Central memory CD4-positive, alpha-beta T cell (primary cell): Measurements from ENCODE around the gene ALDH3B2.
"Not testable (repeated sequence)": the region's sequence is repeated elsewhere in the genome, so short reads cannot be mapped to it uniquely, and the experiment has no call there.

Experiments
- DNase-seq: peaks from one replicate; pipeline ENCODE4 v3.0.0; 2022
- total RNA-seq, 3 experiments: gene quantifications; one replicate each; lab custom pipeline; 2026; lab: John Stamatoyannopoulos, UW

The ALDH3B2 gene
- total RNA-seq, result 0 reads per million in 3 experiments

DNA sequence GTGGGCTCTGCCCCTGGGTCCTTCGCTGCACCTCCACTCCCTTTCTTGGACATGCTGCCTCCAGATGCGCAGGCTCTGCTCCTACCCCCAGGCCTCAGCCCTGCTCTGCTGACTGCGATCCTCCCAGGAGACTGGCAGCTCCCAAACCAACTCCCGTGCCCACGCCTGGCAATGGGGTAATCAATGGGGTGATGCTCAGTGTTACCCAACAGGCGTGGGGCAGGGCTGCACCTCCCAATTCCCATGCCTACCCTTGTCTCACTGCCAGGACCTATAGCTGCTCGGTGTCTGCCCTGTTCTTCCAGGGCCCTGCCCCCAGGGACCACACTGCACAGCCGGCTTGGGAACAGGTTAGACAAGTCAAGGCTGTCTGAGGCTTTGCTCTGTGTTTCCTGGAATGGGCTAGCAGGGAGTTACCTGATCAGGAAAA is at the start of gene ALDH3B2:
Gene ALDH3B2 (minus strand): TSS at position 182 of the 430 bp plus-strand sequence. CDS start 7,688 bp downstream, outside the sequence.
- DNase-seq, result no peak

DNA sequence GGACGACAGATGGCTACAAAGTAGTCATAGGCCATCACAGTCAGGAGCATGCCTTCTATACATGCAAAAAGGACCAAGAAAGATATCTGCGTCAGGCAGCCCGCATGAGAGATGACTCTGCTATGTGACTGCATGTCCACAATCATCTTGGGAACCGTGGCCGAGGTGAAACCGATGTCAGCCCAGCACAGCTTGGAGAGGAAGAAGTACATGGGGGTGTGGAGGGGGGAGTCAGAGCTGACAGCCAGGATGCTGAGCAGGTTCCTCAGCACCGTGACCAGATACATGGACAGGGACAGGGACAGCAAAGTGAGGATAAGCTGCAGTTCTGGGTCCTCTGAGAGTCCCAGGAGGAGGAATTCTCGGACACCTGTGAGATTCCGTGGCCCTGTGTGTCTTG is 48.6 kb upstream of the ALDH3B2 start:
- DNase-seq, result not testable (repeated sequence)

DNA sequence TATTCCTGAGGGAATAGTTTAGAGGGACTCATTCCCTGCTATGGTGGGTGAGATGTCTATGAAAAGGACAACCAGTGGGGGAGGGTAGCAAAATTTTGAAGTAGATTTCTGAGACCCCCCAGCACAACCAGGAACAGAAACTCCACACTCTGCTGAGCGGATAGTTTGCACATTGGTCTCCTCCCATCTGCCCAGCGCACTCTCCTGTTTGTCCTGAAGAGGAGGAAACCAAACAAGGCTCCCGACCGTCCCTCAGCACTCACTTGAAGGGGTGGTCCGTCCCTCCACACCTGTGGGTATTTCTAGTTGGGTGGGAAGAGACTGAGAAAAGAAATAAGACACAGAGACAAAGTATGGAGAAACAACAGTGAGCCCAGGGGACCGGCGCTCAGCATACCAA is 41.8 kb upstream of the ALDH3B2 start:
- DNase-seq, result not testable (repeated sequence)

GRCh38 chr11:67715801-67716200 is 41.4 kb upstream of the ALDH3B2 start:
- not testable (repeated sequence) for DNase-seq

DNA sequence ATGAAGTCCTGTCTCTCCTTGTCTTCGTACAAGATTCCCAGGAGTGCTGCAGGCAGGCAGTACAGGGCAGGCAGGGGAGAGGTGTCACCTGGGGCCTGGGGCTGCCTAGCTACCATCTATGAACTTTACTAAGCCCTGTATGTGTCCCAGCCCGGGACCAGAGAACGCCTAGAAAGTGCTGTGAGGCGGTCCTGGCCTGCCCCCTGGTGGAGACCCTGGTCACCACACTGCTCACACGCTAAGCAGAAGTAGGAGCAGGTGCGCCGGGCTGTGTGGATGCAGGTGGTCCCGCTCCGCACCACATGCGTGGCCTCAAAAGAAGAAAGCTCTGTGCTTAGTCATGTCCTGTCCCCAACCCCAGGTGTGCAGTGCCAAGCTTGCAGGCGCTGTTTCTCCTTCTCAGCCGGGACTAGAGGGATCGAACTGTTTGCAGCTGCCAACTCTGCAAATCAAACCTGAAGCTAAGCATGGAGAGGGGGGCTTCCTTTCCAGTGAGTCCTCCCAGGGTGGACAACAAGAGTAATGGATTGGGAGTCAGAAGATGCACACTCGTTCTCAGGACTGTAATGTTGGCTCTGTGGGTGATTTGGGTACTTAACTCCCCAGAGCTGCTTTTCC is 39.6 kb upstream of the ALDH3B2 start:
- DNase-seq, result peak; percentile 53

GRCh38 chr11:67711676-67712075 is 37.3 kb upstream of the ALDH3B2 start:
- not testable (repeated sequence) for DNase-seq

DNA sequence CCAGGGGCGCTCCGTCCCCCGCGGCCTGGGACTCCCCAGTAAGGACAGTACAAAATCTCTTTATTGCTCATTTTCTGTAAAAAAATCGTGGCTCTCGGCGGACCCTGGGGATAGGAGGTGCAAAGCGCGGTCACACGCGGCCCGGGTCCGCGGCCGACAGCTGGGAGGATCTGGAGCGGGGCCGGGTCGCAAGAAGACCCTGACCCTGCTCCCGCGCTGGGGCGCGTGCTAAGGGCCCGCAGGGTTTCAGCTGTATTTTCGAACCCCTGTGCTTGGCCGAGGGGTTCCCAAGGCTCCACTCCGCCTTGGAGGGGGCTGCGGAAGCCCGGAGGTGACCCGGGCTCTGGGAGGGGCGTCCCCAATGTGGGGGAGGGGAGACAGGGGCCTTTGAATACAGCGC is 36.8 kb upstream of the ALDH3B2 start:
- DNase-seq, result not testable (repeated sequence)

DNA sequence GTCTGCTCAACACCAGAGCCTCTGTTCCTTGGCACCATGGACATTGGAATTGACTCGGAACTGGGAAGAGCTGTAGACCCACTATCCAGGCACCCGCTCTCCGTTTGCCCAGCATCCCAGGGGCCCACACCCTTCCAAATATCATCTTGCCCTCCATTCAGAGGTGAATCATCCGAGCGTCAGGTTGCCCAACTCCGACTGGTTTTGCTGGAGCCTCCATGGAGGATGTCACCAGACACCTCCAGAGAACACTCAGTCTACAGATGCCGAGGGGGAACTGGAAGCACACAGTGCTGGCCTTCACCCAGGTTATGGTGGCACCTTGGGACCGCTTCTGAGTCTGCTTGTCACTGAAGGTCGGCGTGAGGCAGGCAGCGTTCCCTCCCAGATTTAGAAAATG is 35.4 kb upstream of the ALDH3B2 start:
- not testable (repeated sequence) for DNase-seq

DNA sequence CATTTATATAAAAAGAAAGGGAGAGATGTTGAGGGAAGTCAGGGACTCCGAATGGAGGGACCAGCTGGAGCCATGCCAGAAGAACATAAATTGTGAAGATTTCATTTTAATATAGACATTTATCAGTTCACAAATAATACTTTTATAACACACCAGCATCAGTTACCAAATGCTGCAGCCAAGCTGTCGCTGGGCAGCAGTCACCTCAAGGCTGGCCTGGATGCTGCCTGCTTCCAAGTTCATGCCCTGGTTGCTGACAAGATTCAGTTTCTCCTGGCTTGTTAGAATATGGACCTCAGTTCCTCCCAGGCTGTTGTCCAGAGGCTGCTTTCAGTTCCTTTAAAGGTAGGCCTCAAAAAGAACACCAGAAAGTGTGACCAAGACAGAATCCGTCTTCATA is 30.8 kb upstream of the ALDH3B2 start:
- no peak for DNase-seq

- DNase-seq, result no peak
Measured at GRCh38 chr11:67704524-67704923, 30.1 kb upstream of the ALDH3B2 start.

DNA sequence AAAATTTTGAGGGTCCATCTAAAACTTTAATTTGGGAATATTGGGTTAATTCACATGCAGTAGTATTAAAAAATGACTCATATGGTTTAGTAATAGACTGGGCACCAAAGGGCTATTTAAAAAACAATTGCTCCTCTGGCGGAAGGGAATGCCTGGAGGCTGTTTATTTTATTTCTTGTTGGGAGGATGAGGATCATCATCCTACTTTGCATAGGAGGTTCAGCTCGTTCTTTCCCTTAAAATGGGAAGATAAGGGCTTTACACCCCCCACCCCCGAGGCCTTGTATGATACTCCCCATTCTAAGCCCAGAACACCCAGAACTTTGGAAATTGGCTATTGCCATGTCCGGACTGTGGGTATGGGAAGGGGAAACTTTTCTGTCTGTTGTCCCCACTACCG is 29.3 kb upstream of the ALDH3B2 start:
- not testable (repeated sequence) for DNase-seq

GRCh38 chr11:67700548-67701262 is 26.3 kb upstream of the ALDH3B2 start:
- no peak for DNase-seq

DNA sequence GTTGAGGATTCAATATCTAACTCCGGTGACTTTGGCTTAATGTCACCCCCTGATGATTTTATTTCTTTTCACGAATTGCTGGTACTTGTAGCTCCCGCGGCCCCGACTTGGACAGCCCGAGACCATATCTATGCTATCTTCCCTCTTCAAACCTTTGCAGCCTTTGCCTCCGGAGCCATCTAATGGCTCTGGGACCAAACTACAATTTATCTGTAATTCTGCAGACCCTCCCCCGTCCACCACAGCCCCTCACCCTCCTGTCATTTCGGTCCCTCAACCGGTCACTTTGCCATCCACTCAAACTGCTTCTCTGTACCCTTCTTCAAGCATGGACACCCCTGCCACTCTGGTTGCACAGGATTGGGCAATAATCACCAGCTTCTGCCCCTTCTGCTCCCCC is 25.7 kb upstream of the ALDH3B2 start:
- DNase-seq, result no peak

DNA sequence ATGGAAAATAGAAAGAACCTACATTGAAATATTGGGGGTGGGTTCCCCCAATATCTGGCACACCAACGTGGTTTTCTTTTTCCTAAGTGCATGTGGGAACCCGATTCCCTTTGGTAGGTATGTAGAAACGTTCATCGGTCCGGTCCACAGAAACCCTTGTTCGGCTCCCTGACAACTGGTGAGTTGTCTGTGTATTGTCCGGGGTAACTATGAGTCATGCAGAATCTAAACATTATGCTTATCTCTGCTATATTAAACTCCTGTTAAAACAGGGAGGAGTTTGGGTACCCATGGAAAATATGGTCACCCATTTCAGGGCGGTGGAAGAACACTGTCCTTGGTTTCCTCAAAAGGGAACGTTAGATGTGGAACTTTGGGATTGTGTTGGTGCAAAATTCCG is 25.1 kb upstream of the ALDH3B2 start:
- no peak for DNase-seq

- DNase-seq, result no peak
Measured at GRCh38 chr11:67698247-67698646, 23.8 kb upstream of the ALDH3B2 start.

- no peak for DNase-seq
Measured at GRCh38 chr11:67697846-67698245, 23.4 kb upstream of the ALDH3B2 start.

GRCh38 chr11:67696998-67697397 is 22.6 kb upstream of the ALDH3B2 start:
- DNase-seq, result no peak

- no peak for DNase-seq
Measured at GRCh38 chr11:67695606-67696005, 21.2 kb upstream of the ALDH3B2 start.

GRCh38 chr11:67694875-67695555 is 20.6 kb upstream of the ALDH3B2 start:
- no peak for DNase-seq

- DNase-seq, result no peak
Measured at GRCh38 chr11:67691149-67691548, 16.7 kb upstream of the ALDH3B2 start.

GRCh38 chr11:67689178-67689577 is 14.8 kb upstream of the ALDH3B2 start:
- DNase-seq, result no peak

- DNase-seq, result no peak
Measured at GRCh38 chr11:67687986-67688385, 13.6 kb upstream of the ALDH3B2 start.

- DNase-seq, result not testable (repeated sequence)
Measured at GRCh38 chr11:67685641-67686332, 11.4 kb upstream of the ALDH3B2 start.
